BJ (cell line): ENCODE data around the gene KCND3. TPM values are rescaled to one million over a fixed set of nuclear protein-coding genes. Genes with fewer than 3 reads are reported as not detected.
A peak's percentile ranks its signal among the peaks of the same experiment; 100 is the strongest.

Source experiments
- CTCF ChIA-PET: fragments of 350-600 bp; formaldehyde crosslinking; extraction: SDS; loops from one replicate; lab custom pipeline; 2021; ENCODE audit warnings: antibody characterized with exemption, inconsistent platforms; lab: Yijun Ruan, JAX
- POLR2A ChIA-PET: fragments of 300-600 bp; sonication (Branson Sonifier 250); formaldehyde crosslinking; extraction: SDS; loops from one replicate; lab custom pipeline; 2021; ENCODE audit warnings: antibody characterized with exemption; lab: Charles Lee
- DNase-seq: peaks from one replicate; pipeline ENCODE4 v3.0.0-alpha.2; 2011; ENCODE audit warnings: low read depth
- H3K27me3 ChIP-seq: 2 replicates; pipeline ENCODE4 v1.6.0; 2011; ENCODE audit warnings: low read length; ENCODE audit not compliant: control insufficient read depth, insufficient read depth
- H3K36me3 ChIP-seq: 2 replicates; pipeline ENCODE4 v1.5.1; 2011; ENCODE audit warnings: low read length; ENCODE audit not compliant: control insufficient read depth, insufficient read depth
- H3K4me3 ChIP-seq: 2 replicates; pipeline ENCODE4 v1.5.1; 2011; ENCODE audit warnings: low read depth, mild to moderate bottlenecking, control low read depth, low read length
- polyA plus RNA-seq: library from polyadenylated mRNA; depleted of rRNA; stranded (reverse); fragments of >200 nt; gene quantifications from 2 replicates; pipeline ENCODE4 v1.2.3, GENCODE V29; 2011
- TF ChIP-seq, protein P1 (sequence below): IDR thresholded peaks from 2 replicates; pipeline ENCODE4 v1.5.1; 2011; ENCODE audit warnings: low read depth, mild to moderate bottlenecking, control low read depth, inconsistent platforms, low read length, moderate library complexity; ENCODE audit not compliant: insufficient read depth

KCND3 gene
- polyA plus RNA-seq, 1 experiment = 3.6 TPM

DNA sequence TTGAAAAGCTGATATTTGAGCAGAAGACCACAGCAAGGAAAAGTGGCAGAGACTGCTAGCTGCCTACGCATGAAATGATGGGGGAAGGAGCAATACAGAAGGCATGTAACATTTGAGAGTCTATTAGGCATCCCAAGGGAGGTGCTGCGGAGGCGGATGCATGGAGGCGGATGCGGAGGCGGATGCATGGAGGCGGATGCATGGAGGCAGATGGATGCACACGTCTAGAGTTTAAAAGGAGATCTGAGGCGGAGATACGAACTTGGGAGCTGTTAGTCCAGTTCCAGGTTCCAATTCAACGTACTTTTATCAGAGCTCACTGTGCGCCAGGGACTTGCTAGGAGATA, 234.5 kb downstream of the KCND3 start:
- TF ChIP-seq, protein P1, sequence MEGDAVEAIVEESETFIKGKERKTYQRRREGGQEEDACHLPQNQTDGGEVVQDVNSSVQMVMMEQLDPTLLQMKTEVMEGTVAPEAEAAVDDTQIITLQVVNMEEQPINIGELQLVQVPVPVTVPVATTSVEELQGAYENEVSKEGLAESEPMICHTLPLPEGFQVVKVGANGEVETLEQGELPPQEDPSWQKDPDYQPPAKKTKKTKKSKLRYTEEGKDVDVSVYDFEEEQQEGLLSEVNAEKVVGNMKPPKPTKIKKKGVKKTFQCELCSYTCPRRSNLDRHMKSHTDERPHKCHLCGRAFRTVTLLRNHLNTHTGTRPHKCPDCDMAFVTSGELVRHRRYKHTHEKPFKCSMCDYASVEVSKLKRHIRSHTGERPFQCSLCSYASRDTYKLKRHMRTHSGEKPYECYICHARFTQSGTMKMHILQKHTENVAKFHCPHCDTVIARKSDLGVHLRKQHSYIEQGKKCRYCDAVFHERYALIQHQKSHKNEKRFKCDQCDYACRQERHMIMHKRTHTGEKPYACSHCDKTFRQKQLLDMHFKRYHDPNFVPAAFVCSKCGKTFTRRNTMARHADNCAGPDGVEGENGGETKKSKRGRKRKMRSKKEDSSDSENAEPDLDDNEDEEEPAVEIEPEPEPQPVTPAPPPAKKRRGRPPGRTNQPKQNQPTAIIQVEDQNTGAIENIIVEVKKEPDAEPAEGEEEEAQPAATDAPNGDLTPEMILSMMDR = no peak
- no peak for DNase-seq
- Histone ChIP-seq H3K27me3 (no peaks in the 10 kb centered on the region), H3K36me3 (no peaks in the 10 kb centered on the region), H3K4me3 (peak overlapping the region; percentile 90)
- ChIA-PET POLR2A (no interaction called here), CTCF (interaction anchor here (0.6 to 3.6 kb wide), 13 partner anchors 10 to 276 kb away, joined by 3 to 31 read pairs (median 7); partner anchors contain the start of gene INKA2)

DNA sequence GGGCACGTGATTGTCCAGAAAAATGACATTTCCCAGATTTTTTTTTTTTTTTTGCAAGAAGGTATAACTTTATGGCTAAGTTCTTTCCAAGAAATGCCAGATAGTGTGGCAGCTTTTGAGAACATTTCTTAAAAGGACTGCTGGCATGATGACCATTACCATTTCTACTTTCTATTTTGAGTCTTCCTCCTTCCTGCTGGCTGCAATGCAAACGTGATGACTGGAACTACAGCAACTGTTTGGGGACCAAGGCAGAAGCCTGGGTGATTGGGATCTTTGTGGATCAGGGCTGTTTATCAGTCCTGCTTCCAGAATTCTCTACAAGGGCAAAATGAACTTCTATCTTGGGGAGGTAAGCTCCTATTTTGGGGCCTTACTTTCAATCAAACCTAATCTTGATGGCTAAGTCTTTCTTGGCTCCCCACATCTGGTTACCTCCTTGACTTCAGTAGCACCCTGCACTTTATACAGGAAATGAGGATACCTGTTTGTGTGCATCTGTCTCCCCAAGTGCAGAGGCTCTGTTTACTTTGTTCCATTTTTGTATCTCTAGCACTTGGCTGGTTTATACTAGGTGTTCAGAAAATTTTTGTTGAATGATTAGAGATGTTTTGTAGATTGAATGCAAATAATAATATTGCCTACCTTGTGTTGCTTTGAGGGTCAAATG, 237.4 kb downstream of the KCND3 start:
- ChIA-PET POLR2A (no interaction called here), CTCF (interaction anchor here (1.0 to 4.6 kb wide), 5 partner anchors 15 to 270 kb away, joined by 4 to 18 read pairs (median 8); no protein-coding TSS in a partner anchor)
- Histone ChIP-seq H3K36me3 (no peaks in the 10 kb centered on the region), H3K27me3 (no peaks in the 10 kb centered on the region), H3K4me3 (no peak overlapping the region)
- TF ChIP-seq, protein P1 = no peak
- DNase-seq = no peak

DNA sequence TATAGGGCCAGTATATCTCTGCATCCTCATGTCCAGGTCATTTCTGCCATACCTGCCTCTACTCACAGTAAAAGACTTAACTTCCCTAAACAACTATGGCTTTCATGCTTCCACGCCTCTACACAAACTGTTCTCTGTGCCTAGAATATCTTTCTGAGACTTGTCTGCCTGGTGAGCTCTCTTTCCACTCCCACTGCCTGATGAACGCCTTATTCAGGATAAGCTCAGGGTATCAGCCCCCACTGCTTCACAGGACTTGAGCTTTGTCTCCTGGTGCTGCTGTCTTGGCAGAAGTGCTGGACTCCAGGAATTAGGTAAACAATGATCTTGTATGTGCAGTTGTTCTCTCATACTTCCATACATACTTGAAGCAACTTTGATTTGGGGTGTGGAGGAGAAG, 238.6 kb downstream of the KCND3 start:
- TF ChIP-seq, protein P1 = no peak
- H3K36me3 ChIP-seq = no peaks in the 10 kb centered on the region
- CTCF ChIA-PET = interaction anchor here (1.0 to 4.6 kb wide), 7 partner anchors 16 to 586 kb away, joined by 3 to 18 read pairs (median 4); no protein-coding TSS in a partner anchor
- POLR2A ChIA-PET = no interaction called here
- H3K27me3 ChIP-seq = no peaks in the 10 kb centered on the region
- no peak for DNase-seq
- no peak overlapping the region for H3K4me3 ChIP-seq

DNA sequence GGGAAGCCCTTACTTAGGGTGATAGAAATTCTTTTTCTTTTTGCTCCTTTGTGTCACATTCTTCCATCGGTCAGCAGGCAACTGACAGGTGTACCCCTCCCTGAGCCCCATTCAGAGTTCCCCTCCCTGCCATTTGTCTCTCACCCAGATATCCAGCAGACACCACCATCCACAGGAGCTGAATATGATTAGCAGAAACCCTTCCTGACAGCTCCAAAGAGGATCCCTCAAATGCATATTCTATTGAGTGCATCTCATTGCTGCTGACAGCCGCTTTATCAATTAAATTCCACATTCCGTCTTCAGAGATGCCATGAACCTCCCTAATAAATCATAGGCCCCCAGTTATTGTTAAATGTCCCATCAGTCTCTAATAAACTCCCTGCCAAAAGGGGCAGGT, 239.8 kb downstream of the KCND3 start:
- no peaks in the 10 kb centered on the region for H3K36me3 ChIP-seq
- no peaks in the 10 kb centered on the region for H3K27me3 ChIP-seq
- TF ChIP-seq, protein P1 = no peak
- H3K4me3 ChIP-seq = no peak overlapping the region
- ChIA-PET CTCF (interaction anchor here (0.7 to 4.6 kb wide), 7 partner anchors 9 to 268 kb away, joined by 3 to 18 read pairs (median 3); no protein-coding TSS in a partner anchor), POLR2A (no interaction called here)
- no peak for DNase-seq

DNA sequence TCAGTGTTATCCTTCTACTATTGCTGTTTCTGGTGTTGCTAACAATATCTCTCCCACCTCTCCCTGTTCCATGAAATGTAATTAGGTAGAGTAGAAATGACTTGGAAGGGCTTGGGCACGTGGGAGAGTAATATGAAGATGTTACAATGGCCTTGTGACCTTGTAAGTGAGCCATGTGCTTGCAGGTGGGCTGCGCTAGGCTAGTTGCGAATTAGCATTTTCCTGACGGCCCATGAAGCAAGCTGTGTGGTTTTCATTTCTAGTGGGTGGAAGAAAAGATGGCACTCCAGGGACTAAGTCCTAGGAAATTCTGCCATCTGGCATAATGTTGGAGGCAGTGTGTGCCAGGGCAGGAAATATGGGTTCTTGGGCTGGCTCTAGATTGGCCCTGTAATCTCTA, 241.5 kb downstream of the KCND3 start:
- ChIA-PET POLR2A (no interaction called here), CTCF (interaction anchor here (0.8 to 3.7 kb wide), 15 partner anchors 8 to 271 kb away, joined by 3 to 38 read pairs (median 4); partner anchors contain the start of genes DDX20 and INKA2)
- no peaks in the 10 kb centered on the region for H3K36me3 ChIP-seq
- DNase-seq = no peak
- TF ChIP-seq, protein P1 = no peak
- no peak overlapping the region for H3K4me3 ChIP-seq
- no peaks in the 10 kb centered on the region for H3K27me3 ChIP-seq
